ENCODE results near the gene PNPLA6. TPM values are rescaled to one million over a fixed set of nuclear protein-coding genes. Genes with fewer than 3 reads are reported as not detected.
A peak's percentile ranks its signal among the peaks of the same experiment; 100 is the strongest.

The PNPLA6 gene
- total and polyA plus RNA-seq, 2 of the 13 experiments (the other 11 are each of a cell fraction or from before 2014, with no cell fraction given), result 24.9 to 28.2 TPM

DNA sequence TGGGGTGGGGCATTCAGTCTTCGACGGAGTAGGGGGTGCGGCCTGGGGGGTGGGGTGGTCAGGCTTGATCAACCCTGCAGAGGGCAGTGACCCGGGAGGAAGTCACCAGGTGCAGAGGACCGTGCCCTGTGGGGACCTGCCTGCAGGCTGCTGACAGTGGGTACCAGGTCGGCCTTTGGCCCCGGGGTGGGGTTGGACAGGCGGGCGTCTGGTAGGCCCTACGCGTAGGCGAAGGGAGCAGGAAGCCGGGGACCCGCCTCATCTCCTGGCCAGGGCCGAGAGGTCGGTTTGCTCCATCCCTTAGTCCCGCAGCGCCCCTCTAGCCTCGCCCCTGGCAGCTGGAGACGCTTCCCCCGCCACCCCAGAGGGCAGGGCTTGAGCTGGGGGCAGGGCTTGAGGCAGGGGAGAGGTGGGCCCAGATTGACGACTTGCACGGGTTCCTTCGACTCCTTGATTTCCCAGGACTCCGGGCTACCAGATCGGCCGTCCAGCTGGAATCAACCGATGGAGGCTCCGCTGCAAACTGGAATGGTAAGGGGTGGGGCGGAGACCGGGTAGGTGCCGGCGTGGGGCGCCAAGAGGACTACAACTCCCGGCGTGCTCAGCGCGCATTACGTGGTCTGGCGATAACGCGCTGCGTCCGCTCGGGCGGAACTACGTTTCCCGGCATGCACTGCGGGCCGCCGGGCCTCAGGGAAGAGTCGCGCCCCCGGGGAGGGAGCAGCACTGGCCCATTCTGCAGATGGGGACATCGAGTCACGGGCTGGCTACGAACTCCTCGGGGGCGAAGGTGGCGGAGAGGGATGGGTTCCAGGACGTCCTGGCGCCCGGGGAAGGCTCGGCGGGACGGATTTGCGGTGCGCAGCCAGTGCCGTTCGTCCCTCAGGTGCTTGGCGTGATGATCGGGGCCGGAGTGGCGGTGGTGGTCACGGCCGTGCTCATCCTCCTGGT lies at the start of gene PNPLA6 (continued):
- no peak for TF ChIP-seq ZNF12 (CRISPR knock-in tag; IDR thresholded peaks at IDR 0.05)
- no peak for TF ChIP-seq MTF2 (CRISPR knock-in tag; IDR thresholded peaks at IDR 0.05; ENCODE audit: borderline replicate concordance)
- no peak for TF ChIP-seq ZNF790 (CRISPR knock-in tag; IDR thresholded peaks at IDR 0.05; ENCODE audit: borderline replicate concordance)
- no peak for TF ChIP-seq ZNF552 (CRISPR knock-in tag; IDR thresholded peaks at IDR 0.05; ENCODE audit: borderline replicate concordance)
- TF ChIP-seq GFI1 (CRISPR knock-in tag; IDR thresholded peaks at IDR 0.05; ENCODE audit: borderline replicate concordance), result no peak
- no peak for TF ChIP-seq ZNF891 (CRISPR knock-in tag; IDR thresholded peaks at IDR 0.05)
- TF ChIP-seq, protein P1, sequence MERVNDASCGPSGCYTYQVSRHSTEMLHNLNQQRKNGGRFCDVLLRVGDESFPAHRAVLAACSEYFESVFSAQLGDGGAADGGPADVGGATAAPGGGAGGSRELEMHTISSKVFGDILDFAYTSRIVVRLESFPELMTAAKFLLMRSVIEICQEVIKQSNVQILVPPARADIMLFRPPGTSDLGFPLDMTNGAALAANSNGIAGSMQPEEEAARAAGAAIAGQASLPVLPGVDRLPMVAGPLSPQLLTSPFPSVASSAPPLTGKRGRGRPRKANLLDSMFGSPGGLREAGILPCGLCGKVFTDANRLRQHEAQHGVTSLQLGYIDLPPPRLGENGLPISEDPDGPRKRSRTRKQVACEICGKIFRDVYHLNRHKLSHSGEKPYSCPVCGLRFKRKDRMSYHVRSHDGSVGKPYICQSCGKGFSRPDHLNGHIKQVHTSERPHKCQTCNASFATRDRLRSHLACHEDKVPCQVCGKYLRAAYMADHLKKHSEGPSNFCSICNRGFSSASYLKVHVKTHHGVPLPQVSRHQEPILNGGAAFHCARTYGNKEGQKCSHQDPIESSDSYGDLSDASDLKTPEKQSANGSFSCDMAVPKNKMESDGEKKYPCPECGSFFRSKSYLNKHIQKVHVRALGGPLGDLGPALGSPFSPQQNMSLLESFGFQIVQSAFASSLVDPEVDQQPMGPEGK (CRISPR knock-in tag; IDR thresholded peaks at IDR 0.05), result peak; percentile 85
- TF ChIP-seq BRCA1 (CRISPR knock-in tag; IDR thresholded peaks at IDR 0.05), result 0 out of 2 replicates have a peak, but pooled peaks have one; percentile 61
- TF ChIP-seq SNAI1 (CRISPR knock-in tag; IDR thresholded peaks at IDR 0.05; ENCODE audit: borderline replicate concordance), result no peak
- TF ChIP-seq DNMT1 (CRISPR knock-in tag; IDR thresholded peaks at IDR 0.05), result peak; percentile 77; the same call in 1 of the 2 replicates
- no peak for TF ChIP-seq ZNF558 (CRISPR knock-in tag; IDR thresholded peaks at IDR 0.05; ENCODE audit: borderline replicate concordance)
- TF ChIP-seq ZNF780A (CRISPR knock-in tag; IDR thresholded peaks at IDR 0.05), result no peak; the same call in 1 of the 2 replicates
- TF ChIP-seq CC2D1A (CRISPR knock-in tag; IDR thresholded peaks at IDR 0.05), result no peak
- TF ChIP-seq DMAP1 (CRISPR knock-in tag; IDR thresholded peaks at IDR 0.05), result peak; percentile 41; the same call in 1 of the 2 replicates
- TF ChIP-seq HOXA9 (CRISPR knock-in tag; IDR thresholded peaks at IDR 0.05; ENCODE audit: borderline replicate concordance), result no peak
- TF ChIP-seq ZNF468 (CRISPR knock-in tag; IDR thresholded peaks at IDR 0.05), result no peak
- TF ChIP-seq, protein P2, sequence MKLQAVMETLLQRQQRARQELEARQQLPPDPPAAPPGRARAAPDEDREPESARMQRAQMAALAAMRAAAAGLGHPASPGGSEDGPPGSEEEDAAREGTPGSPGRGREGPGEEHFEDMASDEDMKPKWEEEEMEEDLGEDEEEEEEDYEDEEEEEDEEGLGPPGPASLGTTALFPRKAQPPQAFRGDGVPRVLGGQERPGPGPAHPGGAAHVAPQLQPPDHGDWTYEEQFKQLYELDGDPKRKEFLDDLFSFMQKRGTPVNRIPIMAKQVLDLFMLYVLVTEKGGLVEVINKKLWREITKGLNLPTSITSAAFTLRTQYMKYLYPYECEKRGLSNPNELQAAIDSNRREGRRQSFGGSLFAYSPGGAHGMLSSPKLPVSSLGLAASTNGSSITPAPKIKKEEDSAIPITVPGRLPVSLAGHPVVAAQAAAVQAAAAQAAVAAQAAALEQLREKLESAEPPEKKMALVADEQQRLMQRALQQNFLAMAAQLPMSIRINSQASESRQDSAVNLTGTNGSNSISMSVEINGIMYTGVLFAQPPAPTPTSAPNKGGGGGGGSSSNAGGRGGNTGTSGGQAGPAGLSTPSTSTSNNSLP (IDR thresholded peaks at IDR 0.05; ENCODE audit: low read depth, low read length), result no peak
- no peak for TF ChIP-seq ZNF343 (CRISPR knock-in tag; IDR thresholded peaks at IDR 0.05)
- no peak for TF ChIP-seq NFIB (CRISPR knock-in tag; IDR thresholded peaks at IDR 0.05; ENCODE audit: borderline replicate concordance)
- TF ChIP-seq ZNF543 (CRISPR knock-in tag; IDR thresholded peaks at IDR 0.05), result peak; percentile 48; the same call in 1 of the 2 replicates
- peak; percentile 98; the same call in 1 of the 2 replicates for TF ChIP-seq ZNF713 (CRISPR knock-in tag; IDR thresholded peaks at IDR 0.05)
- no peak for TF ChIP-seq ATF7 (IDR thresholded peaks at IDR 0.05)
- TF ChIP-seq ATF7 (CRISPR knock-in tag; IDR thresholded peaks at IDR 0.05), result peak; percentile 48; the same call in 1 of the 2 replicates
- TF ChIP-seq, protein P3, sequence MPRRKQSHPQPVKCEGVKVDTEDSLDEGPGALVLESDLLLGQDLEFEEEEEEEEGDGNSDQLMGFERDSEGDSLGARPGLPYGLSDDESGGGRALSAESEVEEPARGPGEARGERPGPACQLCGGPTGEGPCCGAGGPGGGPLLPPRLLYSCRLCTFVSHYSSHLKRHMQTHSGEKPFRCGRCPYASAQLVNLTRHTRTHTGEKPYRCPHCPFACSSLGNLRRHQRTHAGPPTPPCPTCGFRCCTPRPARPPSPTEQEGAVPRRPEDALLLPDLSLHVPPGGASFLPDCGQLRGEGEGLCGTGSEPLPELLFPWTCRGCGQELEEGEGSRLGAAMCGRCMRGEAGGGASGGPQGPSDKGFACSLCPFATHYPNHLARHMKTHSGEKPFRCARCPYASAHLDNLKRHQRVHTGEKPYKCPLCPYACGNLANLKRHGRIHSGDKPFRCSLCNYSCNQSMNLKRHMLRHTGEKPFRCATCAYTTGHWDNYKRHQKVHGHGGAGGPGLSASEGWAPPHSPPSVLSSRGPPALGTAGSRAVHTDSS (CRISPR knock-in tag; conservative IDR thresholded peaks at IDR 0.05), result no peak
- no peak for TF ChIP-seq TBP (CRISPR knock-in tag; IDR thresholded peaks at IDR 0.05)
- no peak for TF ChIP-seq ZNF33B (CRISPR knock-in tag; IDR thresholded peaks at IDR 0.05)

Measured in HepG2 (cell line).